ENCODE measurements around the gene MYOF.

The MYOF gene

DNA sequence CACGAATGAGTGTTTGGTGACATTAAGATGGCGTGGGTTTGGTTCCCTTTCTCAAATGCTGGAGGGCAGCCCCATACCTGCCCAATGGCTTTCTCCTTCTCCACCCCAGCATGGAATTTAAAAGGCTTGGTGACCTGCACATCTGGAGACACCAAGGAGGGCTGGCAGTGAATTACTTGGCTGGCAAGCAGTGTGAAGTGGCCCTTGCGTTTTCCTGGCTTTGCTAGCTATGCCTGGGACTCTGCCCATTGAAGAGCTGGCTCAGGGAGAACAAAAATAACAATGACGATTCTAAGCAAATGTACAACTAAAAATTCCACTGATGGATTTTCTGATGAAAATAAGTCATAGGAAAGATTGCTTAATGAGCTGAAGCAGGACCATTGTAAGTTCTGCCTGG, 204.8 kb downstream of the MYOF start:
- H3K4me1 ChIP-seq (ENCODE audit: control insufficient read depth, insufficient read depth, low read length), result no peaks in the 10 kb centered on the region
- no peaks in the 10 kb centered on the region for H3K27me3 ChIP-seq (ENCODE audit: control insufficient read depth in 1 of 2, insufficient read depth in 2 of 2, low read length in 2 of 2)
- no peaks in the 10 kb centered on the region for H3K9me3 ChIP-seq (ENCODE audit: control insufficient read depth in 2 of 2, low read length in 2 of 2)
- no peak overlapping the region for H3K4me3 ChIP-seq (ENCODE audit: low read length in 2 of 2)
- no peak overlapping the region for H3K27ac ChIP-seq (ENCODE audit: low read length)
- H3K9ac ChIP-seq (ENCODE audit: low read length in 2 of 2), result no peak overlapping the region
- H3K36me3 ChIP-seq (ENCODE audit: control insufficient read depth in 2 of 2, insufficient read depth in 2 of 2, low read length in 2 of 2), result no peaks in the 10 kb centered on the region

DNA sequence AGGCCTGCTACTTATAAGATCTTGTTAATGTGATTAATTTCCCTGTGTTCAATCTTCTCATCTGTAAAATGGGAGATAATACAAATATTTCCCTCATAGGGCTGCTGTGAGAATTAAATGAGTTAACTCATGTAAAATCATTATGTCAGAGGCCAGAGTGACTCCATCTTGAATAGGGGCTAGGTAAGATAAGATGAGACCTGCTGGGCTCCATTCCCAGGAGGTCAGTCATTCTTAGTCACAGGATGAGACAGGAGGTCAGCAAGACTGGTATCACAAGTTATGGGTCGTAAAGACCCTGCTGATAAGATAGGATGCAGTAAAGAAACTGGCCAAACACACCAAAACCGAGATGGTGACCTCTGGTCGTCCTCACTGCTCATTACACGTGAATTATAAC, 207.7 kb downstream of the MYOF start:
- H3K36me3 ChIP-seq (ENCODE audit: control insufficient read depth in 2 of 2, insufficient read depth in 2 of 2, low read length in 2 of 2), result no peaks in the 10 kb centered on the region
- peaks cover 0 to 4% of the 10 kb centered on the region in 2 donors for H3K9me3 ChIP-seq (ENCODE audit: control insufficient read depth in 2 of 2, low read length in 2 of 2)

DNA sequence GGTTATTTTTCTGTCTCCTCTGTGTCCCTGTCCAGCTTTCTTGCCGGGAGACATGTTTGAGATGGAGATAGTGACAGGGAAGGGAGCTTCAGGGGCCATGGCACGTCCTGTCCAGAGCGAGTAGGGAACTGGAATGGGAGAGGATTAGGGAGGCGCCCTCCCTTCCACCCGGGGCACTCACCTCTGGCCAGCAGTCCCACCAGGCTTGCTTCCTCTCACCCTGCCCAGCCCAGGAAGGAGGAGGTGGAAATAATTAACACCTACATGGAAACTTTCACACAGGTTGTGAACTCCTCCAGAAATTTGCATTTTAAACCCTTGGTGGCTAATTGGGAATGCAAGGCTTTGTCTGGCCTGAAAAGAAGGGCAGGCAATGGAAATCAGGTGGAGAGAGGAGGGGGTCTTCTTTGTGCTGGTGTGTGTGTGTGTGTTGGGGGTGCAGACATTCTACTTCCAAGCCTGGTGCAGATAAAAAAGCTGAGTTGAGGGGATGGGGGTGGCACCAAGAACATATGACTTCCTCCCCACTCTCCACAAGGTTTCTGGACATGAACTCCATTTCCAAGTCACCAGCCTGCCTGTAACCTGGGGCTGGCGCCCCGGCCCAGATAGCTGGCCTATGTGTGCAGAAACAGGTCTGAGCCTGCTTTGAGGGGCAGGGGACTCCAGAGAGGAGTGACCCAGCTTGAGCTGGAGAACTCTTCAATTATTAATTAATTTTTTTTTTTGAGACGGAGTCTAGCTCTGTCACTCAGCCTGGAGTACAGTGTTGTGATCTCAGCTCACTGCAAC, 209.1 kb downstream of the MYOF start:
- Histone ChIP-seq H3K9ac (ENCODE audit: low read length in 2 of 2) (no peak overlapping the region), H3K27me3 (ENCODE audit: control insufficient read depth in 1 of 2, insufficient read depth in 2 of 2, low read length in 2 of 2) (no peaks in the 10 kb centered on the region), H3K4me1 (ENCODE audit: control insufficient read depth, insufficient read depth, low read length) (no peaks in the 10 kb centered on the region), H3K9me3 (ENCODE audit: control insufficient read depth in 2 of 2, low read length in 2 of 2) (peaks cover 0 to 4% of the 10 kb centered on the region in 2 donors), H3K36me3 (ENCODE audit: control insufficient read depth in 2 of 2, insufficient read depth in 2 of 2, low read length in 2 of 2) (no peaks in the 10 kb centered on the region), H3K4me3 (ENCODE audit: low read length in 2 of 2) (no peak overlapping the region), H3K27ac (ENCODE audit: low read length) (no peak overlapping the region)

More for the DNA sequence above, 207.7 kb downstream of the MYOF start:
- Histone ChIP-seq H3K4me1 (ENCODE audit: control insufficient read depth, insufficient read depth, low read length) (no peaks in the 10 kb centered on the region), H3K27ac (ENCODE audit: low read length) (no peak overlapping the region), H3K9ac (ENCODE audit: low read length in 2 of 2) (no peak overlapping the region), H3K4me3 (ENCODE audit: low read length in 2 of 2) (no peak overlapping the region), H3K27me3 (ENCODE audit: control insufficient read depth in 1 of 2, insufficient read depth in 2 of 2, low read length in 2 of 2) (no peaks in the 10 kb centered on the region)

DNA sequence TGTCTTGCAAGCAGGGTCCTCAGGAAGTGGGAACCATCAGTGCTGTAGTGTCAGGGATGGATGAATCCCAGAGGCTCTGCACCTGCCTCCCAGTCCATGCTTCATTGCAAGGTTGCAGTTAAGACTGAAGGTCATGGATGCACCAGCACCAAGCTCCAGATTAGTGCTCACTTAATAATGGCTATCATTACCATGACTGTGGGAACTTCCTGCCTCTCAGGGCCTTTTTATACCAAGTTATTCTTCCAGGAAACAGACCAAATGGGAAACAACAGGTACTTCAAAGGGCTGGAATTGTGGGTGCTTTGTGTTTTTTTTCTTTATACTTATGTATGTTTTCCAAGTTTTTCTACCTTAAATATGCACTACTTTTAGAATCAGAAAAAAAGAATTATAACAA, 210.8 kb downstream of the MYOF start:
- no peak overlapping the region for H3K9ac ChIP-seq (ENCODE audit: low read length in 2 of 2)
- H3K4me1 ChIP-seq (ENCODE audit: control insufficient read depth, insufficient read depth, low read length), result no peaks in the 10 kb centered on the region
- H3K27me3 ChIP-seq (ENCODE audit: control insufficient read depth in 1 of 2, insufficient read depth in 2 of 2, low read length in 2 of 2), result no peaks in the 10 kb centered on the region
- H3K27ac ChIP-seq (ENCODE audit: low read length), result no peak overlapping the region
- H3K36me3 ChIP-seq (ENCODE audit: control insufficient read depth in 2 of 2, insufficient read depth in 2 of 2, low read length in 2 of 2), result no peaks in the 10 kb centered on the region
- H3K9me3 ChIP-seq (ENCODE audit: control insufficient read depth in 2 of 2, low read length in 2 of 2), result peaks cover 0 to 4% of the 10 kb centered on the region in 2 donors
- no peak overlapping the region for H3K4me3 ChIP-seq (ENCODE audit: low read length in 2 of 2)

DNA sequence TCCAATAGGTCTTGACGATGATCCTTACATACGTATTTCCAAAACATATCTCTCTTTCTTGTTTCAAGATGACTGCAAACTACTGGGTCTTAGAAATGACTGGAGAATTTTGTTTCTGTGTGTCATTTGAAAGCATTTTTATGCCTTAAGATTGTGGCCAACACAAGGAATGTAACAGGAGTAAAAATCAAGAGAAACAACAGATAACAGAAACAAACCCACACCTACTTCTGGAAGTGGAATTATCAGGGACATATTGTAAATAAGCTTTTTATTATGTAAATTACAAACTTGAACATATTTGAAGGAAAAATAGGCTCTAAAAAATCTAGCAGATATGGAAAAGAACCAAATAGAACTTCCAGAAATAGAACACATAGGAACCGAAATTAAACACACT, 212.9 kb downstream of the MYOF start:
- H3K9ac ChIP-seq (ENCODE audit: low read length in 2 of 2), result no peak overlapping the region
- no peaks in the 10 kb centered on the region for H3K36me3 ChIP-seq (ENCODE audit: control insufficient read depth in 2 of 2, insufficient read depth in 2 of 2, low read length in 2 of 2)
- no peaks in the 10 kb centered on the region for H3K27me3 ChIP-seq (ENCODE audit: control insufficient read depth in 1 of 2, insufficient read depth in 2 of 2, low read length in 2 of 2)
- no peak overlapping the region for H3K4me3 ChIP-seq (ENCODE audit: low read length in 2 of 2)
- H3K4me1 ChIP-seq (ENCODE audit: control insufficient read depth, insufficient read depth, low read length), result no peaks in the 10 kb centered on the region
- peaks cover 0 to 4% of the 10 kb centered on the region in 2 donors for H3K9me3 ChIP-seq (ENCODE audit: control insufficient read depth in 2 of 2, low read length in 2 of 2)
- H3K27ac ChIP-seq (ENCODE audit: low read length), result no peak overlapping the region

DNA sequence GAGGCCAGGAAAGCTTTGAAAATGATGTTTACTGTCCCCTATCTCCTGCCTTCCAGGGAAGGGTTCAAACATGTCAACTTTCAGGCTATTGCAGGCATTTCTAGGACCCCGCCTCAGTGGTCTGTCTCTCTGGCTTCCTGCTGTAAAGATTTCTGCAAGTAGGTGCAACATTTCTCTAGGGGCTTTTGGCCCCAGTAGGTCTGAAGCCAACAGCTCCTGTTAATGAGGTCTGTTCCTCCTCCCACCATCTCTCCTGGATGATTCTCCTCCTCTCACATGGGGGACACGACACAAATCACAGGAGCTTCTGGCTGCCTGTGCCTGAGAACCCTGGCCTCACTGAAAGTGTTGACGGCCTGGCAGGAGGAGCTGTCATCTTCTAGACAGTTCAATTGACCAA, 214.1 kb downstream of the MYOF start:
- Histone ChIP-seq H3K4me3 (ENCODE audit: low read length in 2 of 2) (no peak overlapping the region), H3K36me3 (ENCODE audit: control insufficient read depth in 2 of 2, insufficient read depth in 2 of 2, low read length in 2 of 2) (no peaks in the 10 kb centered on the region), H3K27me3 (ENCODE audit: control insufficient read depth in 1 of 2, insufficient read depth in 2 of 2, low read length in 2 of 2) (no peaks in the 10 kb centered on the region), H3K27ac (ENCODE audit: low read length) (no peak overlapping the region), H3K4me1 (ENCODE audit: control insufficient read depth, insufficient read depth, low read length) (no peaks in the 10 kb centered on the region), H3K9me3 (ENCODE audit: control insufficient read depth in 2 of 2, low read length in 2 of 2) (peaks cover 0 to 4% of the 10 kb centered on the region in 2 donors), H3K9ac (ENCODE audit: low read length in 2 of 2) (no peak overlapping the region)

DNA sequence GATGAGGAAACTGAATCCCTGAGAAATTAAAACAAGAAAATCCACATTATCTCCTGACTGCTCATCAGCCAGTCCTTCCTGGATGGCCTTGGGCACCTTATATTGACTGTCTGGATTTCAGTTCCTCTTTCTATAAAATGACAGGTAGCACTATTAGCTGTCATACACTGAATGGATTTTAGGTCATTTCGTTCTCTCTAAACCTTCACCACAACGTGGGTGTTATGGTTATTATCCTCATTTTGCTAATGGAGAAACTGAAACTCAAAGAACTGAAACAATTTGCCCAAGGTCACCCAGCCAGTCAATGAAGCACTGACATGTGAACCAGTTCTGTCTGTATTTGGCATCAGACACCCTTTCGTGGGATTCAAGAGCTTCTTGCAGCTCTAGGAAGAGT, 214.6 kb downstream of the MYOF start:
- no peaks in the 10 kb centered on the region for H3K27me3 ChIP-seq (ENCODE audit: control insufficient read depth in 1 of 2, insufficient read depth in 2 of 2, low read length in 2 of 2)
- H3K9me3 ChIP-seq (ENCODE audit: control insufficient read depth in 2 of 2, low read length in 2 of 2), result peaks cover 0 to 4% of the 10 kb centered on the region in 2 donors
- H3K4me3 ChIP-seq (ENCODE audit: low read length in 2 of 2), result no peak overlapping the region
- H3K4me1 ChIP-seq (ENCODE audit: control insufficient read depth, insufficient read depth, low read length), result no peaks in the 10 kb centered on the region
- no peak overlapping the region for H3K9ac ChIP-seq (ENCODE audit: low read length in 2 of 2)
- H3K36me3 ChIP-seq (ENCODE audit: control insufficient read depth in 2 of 2, insufficient read depth in 2 of 2, low read length in 2 of 2), result no peaks in the 10 kb centered on the region
- no peak overlapping the region for H3K27ac ChIP-seq (ENCODE audit: low read length)

DNA sequence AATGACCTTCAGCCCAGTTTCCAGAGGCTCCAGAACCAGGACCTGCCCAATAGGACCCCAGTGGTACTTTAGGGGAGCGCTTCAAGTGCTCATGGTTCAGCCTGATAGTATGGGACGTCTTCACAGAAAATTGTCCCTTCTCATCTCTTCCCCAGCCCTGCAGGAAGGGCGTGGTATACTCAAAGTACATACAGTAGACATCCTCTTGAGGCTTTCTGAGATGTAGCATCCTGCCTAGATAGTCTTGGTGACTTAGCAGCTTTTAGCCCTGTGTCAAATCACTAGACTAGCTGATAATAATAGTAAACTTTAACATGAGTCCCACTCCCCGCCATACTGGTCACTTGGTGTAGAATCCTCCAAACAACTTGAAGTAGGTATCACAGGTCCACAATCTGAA, 215.3 kb downstream of the MYOF start:
- H3K36me3 ChIP-seq (ENCODE audit: control insufficient read depth in 2 of 2, insufficient read depth in 2 of 2, low read length in 2 of 2), result no peaks in the 10 kb centered on the region
- peaks cover 0 to 4% of the 10 kb centered on the region in 2 donors for H3K9me3 ChIP-seq (ENCODE audit: control insufficient read depth in 2 of 2, low read length in 2 of 2)
- no peak overlapping the region for H3K4me3 ChIP-seq (ENCODE audit: low read length in 2 of 2)
- no peak overlapping the region for H3K9ac ChIP-seq (ENCODE audit: low read length in 2 of 2)
- H3K27me3 ChIP-seq (ENCODE audit: control insufficient read depth in 1 of 2, insufficient read depth in 2 of 2, low read length in 2 of 2), result no peaks in the 10 kb centered on the region
- H3K27ac ChIP-seq (ENCODE audit: low read length), result no peak overlapping the region
- H3K4me1 ChIP-seq (ENCODE audit: control insufficient read depth, insufficient read depth, low read length), result no peaks in the 10 kb centered on the region

DNA sequence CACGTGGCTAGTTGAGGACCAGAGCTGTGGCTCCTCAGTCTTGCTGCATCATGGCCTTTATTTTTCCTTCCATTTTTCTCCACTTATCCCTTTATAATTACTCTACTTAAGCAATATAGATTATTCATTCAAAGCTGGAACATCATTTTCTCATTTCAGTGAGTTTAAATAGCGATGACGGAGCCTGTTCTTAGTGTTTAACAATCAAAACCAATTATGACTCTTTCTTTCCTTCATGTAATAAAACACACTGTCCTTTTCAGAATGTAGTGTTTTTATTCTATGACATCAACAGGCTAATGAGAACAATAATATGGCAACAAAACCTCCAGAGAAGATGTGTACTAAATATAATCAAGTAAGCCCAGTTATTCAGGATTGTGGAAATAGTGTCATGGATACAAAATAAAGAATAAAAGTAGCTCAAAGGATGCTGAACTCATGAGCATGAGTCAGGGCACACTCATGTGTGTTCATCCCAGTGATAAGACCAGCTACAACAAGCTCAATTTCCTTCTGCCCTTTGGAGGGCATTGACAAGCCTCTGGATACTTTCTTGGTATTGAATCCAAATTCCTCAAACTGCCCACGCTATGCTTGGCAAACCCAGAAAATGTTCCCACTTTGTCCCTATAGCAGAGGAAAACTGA, 220.0 kb downstream of the MYOF start:
- no peaks in the 10 kb centered on the region for H3K9me3 ChIP-seq (ENCODE audit: control insufficient read depth in 2 of 2, low read length in 2 of 2)
- no peak overlapping the region for H3K4me3 ChIP-seq (ENCODE audit: low read length in 2 of 2)
- no peaks in the 10 kb centered on the region for H3K4me1 ChIP-seq (ENCODE audit: control insufficient read depth, insufficient read depth, low read length)
- H3K36me3 ChIP-seq (ENCODE audit: control insufficient read depth in 2 of 2, insufficient read depth in 2 of 2, low read length in 2 of 2), result no peaks in the 10 kb centered on the region
- H3K27me3 ChIP-seq (ENCODE audit: control insufficient read depth in 1 of 2, insufficient read depth in 2 of 2, low read length in 2 of 2), result no peaks in the 10 kb centered on the region
- H3K27ac ChIP-seq (ENCODE audit: low read length), result no peak overlapping the region
- no peak overlapping the region for H3K9ac ChIP-seq (ENCODE audit: low read length in 2 of 2)

DNA sequence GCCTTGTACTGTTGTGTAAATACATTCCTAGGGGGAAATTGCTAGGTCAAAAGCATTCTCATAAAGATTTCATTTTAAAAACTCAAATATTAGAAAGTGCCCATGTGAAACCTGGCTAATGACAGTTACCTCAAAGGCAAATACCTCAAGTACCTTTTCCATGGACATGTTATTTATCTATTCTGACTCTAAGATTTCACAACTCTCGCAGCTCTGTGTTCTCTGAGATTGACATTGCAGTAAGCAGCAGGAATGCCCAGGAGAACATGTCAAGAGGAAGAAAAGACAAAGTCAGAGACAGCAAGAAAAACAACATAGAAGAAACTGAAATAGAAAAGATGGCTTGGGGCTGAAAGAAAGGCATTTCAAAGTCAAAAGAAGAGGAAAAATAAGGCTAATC, 221.0 kb downstream of the MYOF start:
- Histone ChIP-seq H3K36me3 (ENCODE audit: control insufficient read depth in 2 of 2, insufficient read depth in 2 of 2, low read length in 2 of 2) (no peaks in the 10 kb centered on the region), H3K4me3 (ENCODE audit: low read length in 2 of 2) (no peak overlapping the region), H3K4me1 (ENCODE audit: control insufficient read depth, insufficient read depth, low read length) (no peaks in the 10 kb centered on the region), H3K9me3 (ENCODE audit: control insufficient read depth in 2 of 2, low read length in 2 of 2) (no peaks in the 10 kb centered on the region), H3K27ac (ENCODE audit: low read length) (no peak overlapping the region), H3K27me3 (ENCODE audit: control insufficient read depth in 1 of 2, insufficient read depth in 2 of 2, low read length in 2 of 2) (no peaks in the 10 kb centered on the region), H3K9ac (ENCODE audit: low read length in 2 of 2) (no peak overlapping the region)

DNA sequence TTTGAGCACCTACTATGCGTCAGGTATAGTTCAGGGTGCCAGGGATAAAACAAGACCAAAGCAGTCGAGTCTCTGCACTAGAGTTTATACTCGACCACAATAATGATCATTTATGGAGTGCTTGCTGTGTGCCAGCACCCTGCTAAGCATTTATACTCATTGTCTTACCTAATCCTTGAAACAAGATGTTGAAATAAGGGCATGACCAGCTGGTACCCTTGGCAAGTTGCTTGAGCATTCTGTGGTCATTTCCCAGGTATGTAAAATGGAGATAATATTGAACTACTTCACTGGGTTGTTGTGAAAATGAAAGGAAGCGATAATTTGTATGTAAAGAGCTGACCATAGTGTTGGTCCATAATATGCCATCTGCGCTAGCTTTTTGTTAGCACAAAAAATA, 223.0 kb downstream of the MYOF start:
- no peak overlapping the region for H3K9ac ChIP-seq (ENCODE audit: low read length in 2 of 2)
- no peaks in the 10 kb centered on the region for H3K9me3 ChIP-seq (ENCODE audit: control insufficient read depth in 2 of 2, low read length in 2 of 2)
- no peaks in the 10 kb centered on the region for H3K36me3 ChIP-seq (ENCODE audit: control insufficient read depth in 2 of 2, insufficient read depth in 2 of 2, low read length in 2 of 2)
- H3K4me1 ChIP-seq (ENCODE audit: control insufficient read depth, insufficient read depth, low read length), result no peaks in the 10 kb centered on the region
- H3K4me3 ChIP-seq (ENCODE audit: low read length in 2 of 2), result no peak overlapping the region
- no peak overlapping the region for H3K27ac ChIP-seq (ENCODE audit: low read length)
- H3K27me3 ChIP-seq (ENCODE audit: control insufficient read depth in 1 of 2, insufficient read depth in 2 of 2, low read length in 2 of 2), result no peaks in the 10 kb centered on the region

All from stomach smooth muscle (tissue), 2 donors.